GM23338 (cell line): ENCODE results near the gene OR2AE1. TPM values are rescaled to one million over a fixed set of nuclear protein-coding genes. Genes with fewer than 3 reads are reported as not detected.
A peak's percentile ranks its signal among the peaks of the same experiment; 100 is the strongest.

Source experiments
- ATAC-seq: fragments of 200-7000 bp; cut with Tn5 transposase; 3 replicates; pipeline ENCODE4 v1.9.1; 2020
- DNase-seq: peaks from one replicate; pipeline ENCODE4 v3.0.0-alpha.2; 2015; ENCODE audit warnings: low spot score
- H2AFZ ChIP-seq: fragments of 200-600 bp; sonication (generic); 2 replicates; pipeline ENCODE4 v1.8.0; 2016; ENCODE audit warnings: antibody characterized with exemption, mild to moderate bottlenecking, moderate library complexity
- H3F3A ChIP-seq: fragments of 200-600 bp; sonication (generic); replicated peaks from 2 replicates; pipeline ENCODE4 v1.8.0; 2017; ENCODE audit warnings: antibody characterized with exemption, mixed run types, low read depth
- H3K27ac ChIP-seq: fragments of 200-600 bp; sonication (generic); 2 replicates; pipeline ENCODE4 v1.6.1; 2016; ENCODE audit warnings: low read depth
- H3K27me3 ChIP-seq: fragments of 200-600 bp; sonication (generic); 2 replicates; pipeline ENCODE4 v1.8.0; 2016; ENCODE audit warnings: mild to moderate bottlenecking, mixed run types, moderate library complexity; ENCODE audit not compliant: insufficient read depth
- H3K36me3 ChIP-seq: fragments of 200-600 bp; sonication (generic); 2 replicates; pipeline ENCODE4 v1.8.0; 2016; ENCODE audit warnings: mild to moderate bottlenecking; ENCODE audit not compliant: insufficient read depth
- H3K4me1 ChIP-seq: fragments of 200-600 bp; sonication (generic); 2 replicates; pipeline ENCODE4 v1.8.0; 2016; ENCODE audit warnings: mild to moderate bottlenecking, moderate library complexity; ENCODE audit not compliant: insufficient read depth
- H3K4me2 ChIP-seq: fragments of 200-600 bp; sonication (generic); 2 replicates; pipeline ENCODE4 v1.7.1; 2017; ENCODE audit warnings: mixed run types
- H3K4me3 ChIP-seq: fragments of 200-600 bp; sonication (generic); 2 replicates; pipeline ENCODE4 v1.6.1; 2016; ENCODE audit warnings: mixed run types
- H3K79me2 ChIP-seq: fragments of 200-600 bp; sonication (generic); replicated peaks from 2 replicates; pipeline ENCODE4 v1.8.0; 2017; ENCODE audit warnings: mild to moderate bottlenecking; ENCODE audit not compliant: insufficient read depth
- H3K9me2 ChIP-seq: fragments of 200-600 bp; sonication (generic); 2 replicates; pipeline ENCODE4 v1.8.0; 2017; ENCODE audit not compliant: insufficient read depth
- H4K20me1 ChIP-seq: fragments of 200-600 bp; sonication (generic); replicated peaks from 2 replicates; pipeline ENCODE4 v1.8.0; 2017; ENCODE audit warnings: mild to moderate bottlenecking; ENCODE audit not compliant: insufficient read depth
- H3K27ac Mint-ChIP-seq: 2 replicates; pipeline ENCODE4 v1.8.0; 2020; ENCODE audit warnings: inconsistent platforms, mild to moderate bottlenecking, moderate library complexity, mixed read lengths
- H3K27me3 Mint-ChIP-seq: 3 replicates; pipeline ENCODE4 v1.8.0; 2022; ENCODE audit warnings: low read depth, mild to moderate bottlenecking, moderate library complexity, mixed read lengths, inconsistent platforms; ENCODE audit not compliant: insufficient read depth, poor library complexity
- H3K36me3 Mint-ChIP-seq: 3 replicates; pipeline ENCODE4 v1.8.0; 2021; ENCODE audit warnings: low read depth, mild to moderate bottlenecking, inconsistent platforms, moderate library complexity, mixed read lengths
- H3K4me1 Mint-ChIP-seq: 3 replicates; pipeline ENCODE4 v1.8.0; 2020; ENCODE audit warnings: mild to moderate bottlenecking, inconsistent platforms, mixed read lengths
- H3K4me3 Mint-ChIP-seq: 3 replicates; pipeline ENCODE4 v1.8.0; 2021; ENCODE audit warnings: moderate library complexity, mild to moderate bottlenecking, inconsistent platforms, mixed read lengths
- H3K9me3 Mint-ChIP-seq: 3 replicates; pipeline ENCODE4 v1.8.0; 2020; ENCODE audit warnings: moderate library complexity, mild to moderate bottlenecking, inconsistent platforms, mixed read lengths
- CREB1 ChIP-seq: fragments of 250-450 bp; sonication (Bioruptor Pico); IDR thresholded peaks from 2 replicates; pipeline ENCODE4 v1.5.0; 2020; ENCODE audit warnings: low read depth, mild to moderate bottlenecking, moderate library complexity
- EZH2phosphoT487 ChIP-seq: fragments of 200-600 bp; sonication (generic); IDR thresholded peaks from one replicate; pipeline ENCODE4 v1.8.1; 2018; ENCODE audit warnings: antibody characterized with exemption; ENCODE audit not compliant: unreplicated experiment
- ZNF114 ChIP-seq: fragments of 250-450 bp; sonication (Bioruptor Pico); IDR thresholded peaks from 2 replicates; pipeline ENCODE4 v1.5.0; 2020; ENCODE audit warnings: mild to moderate bottlenecking, moderate library complexity
- ZNF331 ChIP-seq: fragments of 250-450 bp; sonication (Bioruptor Pico); IDR thresholded peaks from 2 replicates; pipeline ENCODE4 v1.5.0; 2020; ENCODE audit warnings: low read depth, mild to moderate bottlenecking, moderate library complexity
- polyA plus RNA-seq: library from polyadenylated mRNA; unstranded; fragments of >200 nt; fragmentation: Nextera tagmentation; extraction: Ambion mirVana; gene quantifications from 2 replicates; pipeline ENCODE4 v1.2.1, GENCODE V29; 2016
- total RNA-seq: library from RNA; depleted of rRNA; stranded (reverse); fragments of >200 nt; shearing (Covaris generic); gene quantifications from 2 replicates; pipeline ENCODE4 v1.2.3, GENCODE V29; 2014
- TF ChIP-seq, protein P1 (sequence below): IDR thresholded peaks from 2 replicates; pipeline ENCODE4 v1.6.1; 2016; ENCODE audit warnings: antibody characterized with exemption
- TF ChIP-seq, protein P2 (sequence below): fragments of 250-450 bp; sonication (Bioruptor Pico); IDR thresholded peaks from 2 replicates; pipeline ENCODE4 v1.5.0; 2020; ENCODE audit warnings: mild to moderate bottlenecking, moderate library complexity

Gene OR2AE1
- total and polyA plus RNA-seq, 2 experiments from 2014 or later, result not detected

DNA sequence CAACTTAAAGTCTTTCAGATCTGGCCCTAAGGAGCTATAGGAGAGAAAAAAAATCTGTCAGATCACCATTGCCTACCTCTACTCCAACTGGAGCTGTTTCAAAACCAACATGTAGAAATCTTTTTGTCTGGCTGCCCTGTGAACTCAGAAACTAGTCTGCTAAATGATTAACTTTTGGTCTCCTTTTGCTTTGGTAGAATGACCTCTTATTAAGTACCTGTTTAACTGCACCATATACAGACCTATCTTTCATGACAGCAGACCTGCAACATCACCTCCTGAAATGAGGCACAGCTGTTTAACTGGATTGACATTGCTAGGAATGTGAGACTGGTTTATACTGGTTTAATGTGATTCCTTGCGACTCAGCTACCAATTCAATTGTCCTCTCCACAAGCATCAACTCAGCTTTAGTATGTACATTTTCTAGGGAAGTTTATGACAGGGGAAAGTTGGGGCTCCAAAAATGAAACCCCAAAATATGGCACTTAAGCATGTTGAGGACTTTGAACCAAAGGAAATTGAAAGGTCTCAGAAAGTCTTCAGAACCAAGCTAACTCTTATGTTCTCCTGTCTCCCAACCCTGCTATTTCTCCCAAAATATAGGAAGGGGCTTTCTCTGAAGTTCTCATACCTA, 47.2 kb downstream of the OR2AE1 start:
- Mint-ChIP-seq H3K27ac (no peak overlapping the region), H3K9me3 (no peaks in the 10 kb centered on the region), H3K4me1 (peaks cover 2% of the 10 kb centered on the region; the same call in 1 of the 3 replicates), H3K27me3 (no peaks in the 10 kb centered on the region), H3K36me3 (no peaks in the 10 kb centered on the region), H3K4me3 (no peak overlapping the region)
- Histone ChIP-seq H3K9me2 (no peaks in the 10 kb centered on the region; the same call in 1 of the 2 replicates), H3K4me1 (peaks cover 5% of the 10 kb centered on the region; the same call in 1 of the 2 replicates), H2AFZ (no peak overlapping the region), H3F3A (no peaks in the 10 kb centered on the region), H3K4me2 (no peak overlapping the region), H3K27ac (no peak overlapping the region), H3K79me2 (no peaks in the 10 kb centered on the region), H3K4me3 (no peak overlapping the region), H3K27me3 (no peaks in the 10 kb centered on the region), H4K20me1 (no peaks in the 10 kb centered on the region), H3K36me3 (no peaks in the 10 kb centered on the region)
- TF ChIP-seq CREB1 (CRISPR knock-in tag), result no peak
- DNase-seq, result no peak
- ATAC-seq, result no peak

DNA sequence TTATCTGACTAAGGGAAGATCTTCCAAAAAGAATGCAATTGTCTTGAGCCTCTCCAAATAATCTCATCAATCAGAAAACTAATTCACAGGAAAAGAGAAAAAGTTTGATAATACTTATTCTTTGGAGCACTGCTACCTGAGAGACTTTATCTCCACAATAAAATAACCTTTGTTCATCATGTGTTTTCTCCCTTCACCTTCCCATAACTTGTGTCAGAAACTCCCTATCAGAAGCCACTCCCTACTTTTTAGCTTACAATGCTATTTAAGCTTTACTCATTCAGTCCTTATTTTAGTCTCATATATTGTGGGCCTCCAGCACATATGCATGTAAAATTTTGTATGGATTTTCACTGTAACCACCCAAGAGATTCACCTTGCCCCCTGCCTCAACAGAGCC, 48.0 kb downstream of the OR2AE1 start:
- H3F3A ChIP-seq, result no peaks in the 10 kb centered on the region
- H3K9me2 ChIP-seq, result no peaks in the 10 kb centered on the region; the same call in 1 of the 2 replicates
- TF ChIP-seq EZH2phosphoT487 (no peak), CREB1 (CRISPR knock-in tag) (no peak), ZNF331 (no peak)
- TF ChIP-seq, protein P1, sequence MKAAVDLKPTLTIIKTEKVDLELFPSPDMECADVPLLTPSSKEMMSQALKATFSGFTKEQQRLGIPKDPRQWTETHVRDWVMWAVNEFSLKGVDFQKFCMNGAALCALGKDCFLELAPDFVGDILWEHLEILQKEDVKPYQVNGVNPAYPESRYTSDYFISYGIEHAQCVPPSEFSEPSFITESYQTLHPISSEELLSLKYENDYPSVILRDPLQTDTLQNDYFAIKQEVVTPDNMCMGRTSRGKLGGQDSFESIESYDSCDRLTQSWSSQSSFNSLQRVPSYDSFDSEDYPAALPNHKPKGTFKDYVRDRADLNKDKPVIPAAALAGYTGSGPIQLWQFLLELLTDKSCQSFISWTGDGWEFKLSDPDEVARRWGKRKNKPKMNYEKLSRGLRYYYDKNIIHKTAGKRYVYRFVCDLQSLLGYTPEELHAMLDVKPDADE, result no peak
- H3K27ac ChIP-seq, result no peak overlapping the region
- H3K4me1 ChIP-seq, result peaks cover 5% of the 10 kb centered on the region; the same call in 1 of the 2 replicates
- H3K79me2 ChIP-seq, result no peaks in the 10 kb centered on the region
- H3K27me3 Mint-ChIP-seq, result no peaks in the 10 kb centered on the region
- H3K36me3 ChIP-seq, result no peaks in the 10 kb centered on the region
- no peak overlapping the region for H3K27ac Mint-ChIP-seq
- no peak overlapping the region for H3K4me3 Mint-ChIP-seq
- ATAC-seq (no peak), DNase-seq (no peak)
- no peaks in the 10 kb centered on the region for H3K27me3 ChIP-seq
- H3K4me3 ChIP-seq, result no peak overlapping the region
- no peaks in the 10 kb centered on the region for H4K20me1 ChIP-seq
- H3K4me1 Mint-ChIP-seq, result peaks cover 2% of the 10 kb centered on the region; the same call in 1 of the 3 replicates
- no peaks in the 10 kb centered on the region for H3K9me3 Mint-ChIP-seq
- no peaks in the 10 kb centered on the region for H3K36me3 Mint-ChIP-seq
- H3K4me2 ChIP-seq, result no peak overlapping the region
- H2AFZ ChIP-seq, result no peak overlapping the region

DNA sequence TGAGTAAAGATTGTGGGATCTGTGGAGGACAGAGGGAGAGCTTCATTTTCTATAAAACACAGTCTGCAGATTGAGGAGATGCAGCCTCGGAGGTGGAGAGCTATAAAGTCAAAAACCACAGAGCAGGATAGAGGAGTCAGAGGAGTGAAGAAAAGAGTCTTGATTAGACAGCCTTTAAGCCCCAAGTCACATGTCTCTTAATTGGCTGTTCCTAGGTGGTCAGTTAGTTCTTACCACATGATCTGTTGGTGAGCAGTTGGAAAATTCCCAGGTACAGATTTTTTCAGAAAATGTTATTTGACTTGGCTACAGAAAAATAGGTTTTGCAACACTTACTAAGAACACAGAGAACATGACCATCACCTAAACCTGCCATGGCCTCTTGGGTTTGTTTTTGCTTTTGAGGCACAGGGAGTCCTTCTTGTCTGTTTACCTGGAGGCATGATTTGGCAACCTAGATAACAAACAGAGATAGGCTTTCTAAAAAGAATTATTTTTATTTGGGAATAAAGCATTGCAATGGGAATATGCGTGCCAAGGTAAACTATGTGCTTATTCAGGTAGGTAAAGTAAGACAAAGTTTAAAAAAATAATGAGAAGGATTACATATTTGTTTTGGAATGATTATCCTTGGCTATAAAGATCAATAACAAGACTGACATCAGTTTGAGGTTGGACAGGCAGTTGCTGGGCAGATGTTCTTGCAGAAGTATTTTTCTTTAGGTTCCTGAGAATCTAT, 49.6 kb downstream of the OR2AE1 start:
- Mint-ChIP-seq H3K36me3 (no peaks in the 10 kb centered on the region), H3K27ac (no peak overlapping the region), H3K27me3 (no peaks in the 10 kb centered on the region), H3K4me1 (no peaks in the 10 kb centered on the region), H3K4me3 (no peak overlapping the region), H3K9me3 (no peaks in the 10 kb centered on the region)
- Histone ChIP-seq H3K4me3 (no peak overlapping the region), H3F3A (no peaks in the 10 kb centered on the region), H3K27ac (no peak overlapping the region), H3K4me2 (no peak overlapping the region), H3K36me3 (no peaks in the 10 kb centered on the region), H2AFZ (0 out of 2 replicates have a peak overlapping the region, but pooled peaks have one; percentile 7), H4K20me1 (no peaks in the 10 kb centered on the region), H3K4me1 (no peaks in the 10 kb centered on the region), H3K9me2 (no peaks in the 10 kb centered on the region; the same call in 1 of the 2 replicates), H3K79me2 (no peaks in the 10 kb centered on the region), H3K27me3 (no peaks in the 10 kb centered on the region)
- no peak for DNase-seq
- ATAC-seq, result no peak
- TF ChIP-seq, protein P1, result no peak
- TF ChIP-seq EZH2phosphoT487, result no peak
- TF ChIP-seq, protein P2, sequence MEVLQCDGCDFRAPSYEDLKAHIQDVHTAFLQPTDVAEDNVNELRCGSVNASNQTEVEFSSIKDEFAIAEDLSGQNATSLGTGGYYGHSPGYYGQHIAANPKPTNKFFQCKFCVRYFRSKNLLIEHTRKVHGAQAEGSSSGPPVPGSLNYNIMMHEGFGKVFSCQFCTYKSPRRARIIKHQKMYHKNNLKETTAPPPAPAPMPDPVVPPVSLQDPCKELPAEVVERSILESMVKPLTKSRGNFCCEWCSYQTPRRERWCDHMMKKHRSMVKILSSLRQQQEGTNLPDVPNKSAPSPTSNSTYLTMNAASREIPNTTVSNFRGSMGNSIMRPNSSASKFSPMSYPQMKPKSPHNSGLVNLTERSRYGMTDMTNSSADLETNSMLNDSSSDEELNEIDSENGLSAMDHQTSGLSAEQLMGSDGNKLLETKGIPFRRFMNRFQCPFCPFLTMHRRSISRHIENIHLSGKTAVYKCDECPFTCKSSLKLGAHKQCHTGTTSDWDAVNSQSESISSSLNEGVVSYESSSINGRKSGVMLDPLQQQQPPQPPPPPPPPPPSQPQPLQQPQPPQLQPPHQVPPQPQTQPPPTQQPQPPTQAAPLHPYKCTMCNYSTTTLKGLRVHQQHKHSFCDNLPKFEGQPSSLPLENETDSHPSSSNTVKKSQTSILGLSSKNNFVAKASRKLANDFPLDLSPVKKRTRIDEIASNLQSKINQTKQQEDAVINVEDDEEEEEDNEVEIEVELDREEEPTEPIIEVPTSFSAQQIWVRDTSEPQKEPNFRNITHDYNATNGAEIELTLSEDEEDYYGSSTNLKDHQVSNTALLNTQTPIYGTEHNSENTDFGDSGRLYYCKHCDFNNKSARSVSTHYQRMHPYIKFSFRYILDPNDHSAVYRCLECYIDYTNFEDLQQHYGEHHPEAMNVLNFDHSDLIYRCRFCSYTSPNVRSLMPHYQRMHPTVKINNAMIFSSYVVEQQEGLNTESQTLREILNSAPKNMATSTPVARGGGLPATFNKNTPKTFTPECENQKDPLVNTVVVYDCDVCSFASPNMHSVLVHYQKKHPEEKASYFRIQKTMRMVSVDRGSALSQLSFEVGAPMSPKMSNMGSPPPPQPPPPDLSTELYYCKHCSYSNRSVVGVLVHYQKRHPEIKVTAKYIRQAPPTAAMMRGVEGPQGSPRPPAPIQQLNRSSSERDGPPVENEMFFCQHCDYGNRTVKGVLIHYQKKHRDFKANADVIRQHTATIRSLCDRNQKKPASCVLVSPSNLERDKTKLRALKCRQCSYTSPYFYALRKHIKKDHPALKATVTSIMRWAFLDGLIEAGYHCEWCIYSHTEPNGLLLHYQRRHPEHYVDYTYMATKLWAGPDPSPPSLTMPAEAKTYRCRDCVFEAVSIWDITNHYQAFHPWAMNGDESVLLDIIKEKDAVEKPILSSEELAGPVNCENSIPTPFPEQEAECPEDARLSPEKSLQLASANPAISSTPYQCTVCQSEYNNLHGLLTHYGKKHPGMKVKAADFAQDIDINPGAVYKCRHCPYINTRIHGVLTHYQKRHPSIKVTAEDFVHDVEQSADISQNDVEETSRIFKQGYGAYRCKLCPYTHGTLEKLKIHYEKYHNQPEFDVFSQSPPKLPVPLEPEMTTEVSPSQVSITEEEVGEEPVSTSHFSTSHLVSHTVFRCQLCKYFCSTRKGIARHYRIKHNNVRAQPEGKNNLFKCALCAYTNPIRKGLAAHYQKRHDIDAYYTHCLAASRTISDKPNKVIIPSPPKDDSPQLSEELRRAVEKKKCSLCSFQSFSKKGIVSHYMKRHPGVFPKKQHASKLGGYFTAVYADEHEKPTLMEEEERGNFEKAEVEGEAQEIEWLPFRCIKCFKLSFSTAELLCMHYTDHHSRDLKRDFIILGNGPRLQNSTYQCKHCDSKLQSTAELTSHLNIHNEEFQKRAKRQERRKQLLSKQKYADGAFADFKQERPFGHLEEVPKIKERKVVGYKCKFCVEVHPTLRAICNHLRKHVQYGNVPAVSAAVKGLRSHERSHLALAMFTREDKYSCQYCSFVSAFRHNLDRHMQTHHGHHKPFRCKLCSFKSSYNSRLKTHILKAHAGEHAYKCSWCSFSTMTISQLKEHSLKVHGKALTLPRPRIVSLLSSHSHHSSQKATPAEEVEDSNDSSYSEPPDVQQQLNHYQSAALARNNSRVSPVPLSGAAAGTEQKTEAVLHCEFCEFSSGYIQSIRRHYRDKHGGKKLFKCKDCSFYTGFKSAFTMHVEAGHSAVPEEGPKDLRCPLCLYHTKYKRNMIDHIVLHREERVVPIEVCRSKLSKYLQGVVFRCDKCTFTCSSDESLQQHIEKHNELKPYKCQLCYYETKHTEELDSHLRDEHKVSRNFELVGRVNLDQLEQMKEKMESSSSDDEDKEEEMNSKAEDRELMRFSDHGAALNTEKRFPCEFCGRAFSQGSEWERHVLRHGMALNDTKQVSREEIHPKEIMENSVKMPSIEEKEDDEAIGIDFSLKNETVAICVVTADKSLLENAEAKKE (CRISPR knock-in tag), result no peak
- no peak for TF ChIP-seq ZNF114 (CRISPR knock-in tag)
